Left ventricle myocardium inferior (tissue), 1 donor: ENCODE data around the gene LINC01488. TPM values are rescaled to one million over a fixed set of nuclear protein-coding genes. Genes with fewer than 3 reads are reported as not detected.

Experiments
- DNase-seq: peaks from one replicate; pipeline ENCODE4 v3.0.0-alpha.2; 2020
- H3K27ac ChIP-seq: fragments of 200-600 bp; replicated peaks from 2 replicates; pipeline ENCODE4 v1.8.0; 2021
- H3K27me3 ChIP-seq: fragments of 200-600 bp; 2 replicates; pipeline ENCODE4 v1.8.0; 2021; ENCODE audit warnings: low read depth
- H3K36me3 ChIP-seq: fragments of 200-600 bp; 2 replicates; pipeline ENCODE4 v1.8.0; 2021
- H3K4me1 ChIP-seq: fragments of 200-600 bp; 2 replicates; pipeline ENCODE4 v1.8.0; 2021
- H3K4me3 ChIP-seq: fragments of 200-600 bp; 2 replicates; pipeline ENCODE4 v1.8.0; 2021; ENCODE audit warnings: mild to moderate bottlenecking, moderate library complexity
- H3K9me3 ChIP-seq: fragments of 200-600 bp; replicated peaks from 2 replicates; pipeline ENCODE4 v1.8.0; 2021
- intact Hi-C: fragments of 100-400 bp; cut with micrococcal nuclease; formaldehyde crosslinking; loops from one replicate; pipeline ENCODE4 v1.11.0; 2022
- total RNA-seq: library from RNA; stranded (reverse); fragmentation: NEBNext Ultra II Directional; extraction: Animal tissue kit (Norgen Biotek cat#: 25700); gene quantifications from one replicate; pipeline ENCODE4 v1.2.1, GENCODE V29; 2021
- TF ChIP-seq, protein P1 (sequence below): fragments of 200-600 bp; IDR thresholded peaks from 2 replicates; pipeline ENCODE4 v1.8.0; 2021; ENCODE audit warnings: antibody characterized with exemption, mild to moderate bottlenecking, borderline replicate concordance
- donor health status: DM: no; HTN: yes; CAD: no; lungs with severe emphysema.

LINC01488 gene
- total RNA-seq, 1 donor from 2014 or later = 0.38 TPM

DNA sequence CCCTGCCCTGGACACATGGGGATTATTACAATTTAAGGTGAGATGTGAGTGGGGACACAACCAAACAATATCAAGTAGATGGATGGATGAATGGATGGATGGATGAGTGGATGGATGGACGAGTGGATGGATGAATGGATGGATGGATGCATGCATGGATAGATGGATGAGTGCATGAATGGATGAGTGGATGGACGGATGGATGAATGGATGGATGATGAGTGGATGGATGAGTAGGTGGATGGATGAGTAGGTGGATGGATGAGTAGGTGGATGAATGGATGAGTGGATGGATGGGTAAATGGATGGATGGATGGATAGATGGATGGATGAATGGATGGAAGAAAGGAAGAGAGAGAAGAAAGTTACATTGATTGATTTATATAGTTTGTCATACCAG lies 859 bp downstream of the LINC01488 start:
- Histone ChIP-seq H3K27ac (no peak overlapping the region), H3K4me3 (no peak overlapping the region), H3K9me3 (no peaks in the 10 kb centered on the region), H3K27me3 (no peaks in the 10 kb centered on the region), H3K4me1 (peaks cover 56% of the 10 kb centered on the region), H3K36me3 (no peaks in the 10 kb centered on the region)
- DNase-seq = no peak
- intact Hi-C loops = no loop called here
- TF ChIP-seq, protein P1, sequence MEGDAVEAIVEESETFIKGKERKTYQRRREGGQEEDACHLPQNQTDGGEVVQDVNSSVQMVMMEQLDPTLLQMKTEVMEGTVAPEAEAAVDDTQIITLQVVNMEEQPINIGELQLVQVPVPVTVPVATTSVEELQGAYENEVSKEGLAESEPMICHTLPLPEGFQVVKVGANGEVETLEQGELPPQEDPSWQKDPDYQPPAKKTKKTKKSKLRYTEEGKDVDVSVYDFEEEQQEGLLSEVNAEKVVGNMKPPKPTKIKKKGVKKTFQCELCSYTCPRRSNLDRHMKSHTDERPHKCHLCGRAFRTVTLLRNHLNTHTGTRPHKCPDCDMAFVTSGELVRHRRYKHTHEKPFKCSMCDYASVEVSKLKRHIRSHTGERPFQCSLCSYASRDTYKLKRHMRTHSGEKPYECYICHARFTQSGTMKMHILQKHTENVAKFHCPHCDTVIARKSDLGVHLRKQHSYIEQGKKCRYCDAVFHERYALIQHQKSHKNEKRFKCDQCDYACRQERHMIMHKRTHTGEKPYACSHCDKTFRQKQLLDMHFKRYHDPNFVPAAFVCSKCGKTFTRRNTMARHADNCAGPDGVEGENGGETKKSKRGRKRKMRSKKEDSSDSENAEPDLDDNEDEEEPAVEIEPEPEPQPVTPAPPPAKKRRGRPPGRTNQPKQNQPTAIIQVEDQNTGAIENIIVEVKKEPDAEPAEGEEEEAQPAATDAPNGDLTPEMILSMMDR = no peak

GRCh38 chr11:69483170-69483569 lies 1.7 kb downstream of the LINC01488 start:
- intact Hi-C loops = no loop called here
- H3K27me3 ChIP-seq = no peaks in the 10 kb centered on the region
- no peaks in the 10 kb centered on the region for H3K9me3 ChIP-seq
- no peaks in the 10 kb centered on the region for H3K36me3 ChIP-seq
- no peak overlapping the region for H3K4me3 ChIP-seq
- no peak overlapping the region for H3K27ac ChIP-seq
- no peak for DNase-seq
- H3K4me1 ChIP-seq = peaks cover 58% of the 10 kb centered on the region
- TF ChIP-seq, protein P1 = no peak

DNA sequence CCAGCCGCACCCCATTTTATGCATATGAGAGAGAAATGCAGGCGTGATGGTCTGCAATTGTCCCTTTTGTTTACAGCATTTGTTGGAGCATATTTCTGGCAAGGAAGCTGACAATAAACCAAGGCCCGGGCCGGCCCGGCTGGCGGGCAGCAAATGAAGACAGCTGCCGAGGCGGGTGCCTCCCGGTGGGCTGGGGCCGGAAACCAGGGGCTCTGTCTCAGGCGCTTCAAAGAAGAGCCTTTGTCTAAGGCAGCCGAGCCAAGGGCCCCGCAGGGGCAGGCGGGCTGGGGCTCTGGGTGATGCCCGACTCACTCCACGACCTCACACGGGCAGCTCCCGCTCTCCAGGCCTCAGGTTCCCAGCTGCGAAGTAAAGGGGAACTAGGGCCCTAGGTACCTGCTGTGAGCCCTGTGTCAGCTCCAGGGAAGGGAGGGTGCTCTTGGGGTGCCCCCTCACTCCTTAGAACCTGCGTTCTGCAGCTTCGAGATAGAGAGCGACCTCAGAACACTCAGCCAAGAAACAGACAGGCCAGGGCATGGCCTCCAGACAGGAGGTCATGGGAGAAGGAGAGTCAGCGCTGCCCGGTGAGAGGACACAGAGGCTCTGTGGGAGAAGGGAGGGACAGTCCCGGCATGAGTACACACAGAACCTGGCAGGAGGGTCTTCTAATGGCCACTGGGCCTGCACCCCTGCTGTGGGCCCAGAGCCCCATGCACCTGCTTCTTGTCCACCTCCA lies 2.4 kb downstream of the LINC01488 start:
- no peak overlapping the region for H3K4me3 ChIP-seq
- no peak overlapping the region for H3K27ac ChIP-seq
- intact Hi-C loops = no loop called here
- no peaks in the 10 kb centered on the region for H3K36me3 ChIP-seq
- H3K27me3 ChIP-seq = no peaks in the 10 kb centered on the region
- peaks cover 65% of the 10 kb centered on the region for H3K4me1 ChIP-seq
- peak; percentile 9 for DNase-seq
- TF ChIP-seq, protein P1 = no peak
- H3K9me3 ChIP-seq = no peaks in the 10 kb centered on the region

DNA sequence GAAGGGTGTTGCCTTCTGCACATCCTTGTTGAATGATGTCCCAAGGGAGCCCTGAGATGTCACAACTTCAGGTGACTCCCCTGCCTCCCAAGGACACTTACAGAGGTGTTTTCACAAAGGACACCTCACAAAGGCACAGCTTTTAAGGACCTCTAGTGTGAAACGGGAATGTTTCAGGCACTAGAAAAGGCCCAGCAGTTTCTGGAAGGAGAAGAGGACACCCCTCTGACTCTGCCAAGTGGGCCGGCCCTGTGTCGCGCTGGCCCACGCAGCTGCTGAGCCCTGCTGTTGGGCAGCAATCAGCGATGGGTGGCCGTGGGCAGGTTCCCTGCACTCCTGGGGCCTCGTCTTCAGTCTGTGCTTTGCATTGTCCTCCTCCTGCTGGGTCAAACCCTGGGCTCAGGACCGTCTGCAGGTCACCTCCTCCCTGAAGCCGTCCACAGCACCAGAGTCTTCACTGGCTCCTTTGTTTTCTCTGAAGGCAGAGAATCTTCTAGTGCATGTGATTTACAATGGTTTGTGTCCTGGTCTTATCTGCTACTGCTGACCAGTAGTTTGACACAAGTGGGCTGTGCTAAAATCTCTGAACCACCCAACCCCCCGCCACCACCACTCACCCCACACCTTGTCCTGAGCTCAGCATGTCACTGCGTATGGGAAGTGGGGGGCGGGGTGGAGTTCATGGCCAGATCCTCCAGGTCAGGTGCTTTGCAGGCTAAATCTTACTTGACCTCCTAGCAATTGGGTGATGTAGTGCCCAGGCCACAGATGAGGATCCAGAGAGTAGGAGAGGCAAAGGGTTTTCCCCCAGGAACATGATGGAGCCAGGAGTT lies 3.2 kb downstream of the LINC01488 start:
- no peaks in the 10 kb centered on the region for H3K9me3 ChIP-seq
- TF ChIP-seq, protein P1 = no peak
- no peak overlapping the region for H3K4me3 ChIP-seq
- H3K27me3 ChIP-seq = no peaks in the 10 kb centered on the region
- peak; percentile 13 for DNase-seq
- no peak overlapping the region for H3K27ac ChIP-seq
- no peaks in the 10 kb centered on the region for H3K36me3 ChIP-seq
- H3K4me1 ChIP-seq = peaks cover 67% of the 10 kb centered on the region
- intact Hi-C loops = no loop called here

DNA sequence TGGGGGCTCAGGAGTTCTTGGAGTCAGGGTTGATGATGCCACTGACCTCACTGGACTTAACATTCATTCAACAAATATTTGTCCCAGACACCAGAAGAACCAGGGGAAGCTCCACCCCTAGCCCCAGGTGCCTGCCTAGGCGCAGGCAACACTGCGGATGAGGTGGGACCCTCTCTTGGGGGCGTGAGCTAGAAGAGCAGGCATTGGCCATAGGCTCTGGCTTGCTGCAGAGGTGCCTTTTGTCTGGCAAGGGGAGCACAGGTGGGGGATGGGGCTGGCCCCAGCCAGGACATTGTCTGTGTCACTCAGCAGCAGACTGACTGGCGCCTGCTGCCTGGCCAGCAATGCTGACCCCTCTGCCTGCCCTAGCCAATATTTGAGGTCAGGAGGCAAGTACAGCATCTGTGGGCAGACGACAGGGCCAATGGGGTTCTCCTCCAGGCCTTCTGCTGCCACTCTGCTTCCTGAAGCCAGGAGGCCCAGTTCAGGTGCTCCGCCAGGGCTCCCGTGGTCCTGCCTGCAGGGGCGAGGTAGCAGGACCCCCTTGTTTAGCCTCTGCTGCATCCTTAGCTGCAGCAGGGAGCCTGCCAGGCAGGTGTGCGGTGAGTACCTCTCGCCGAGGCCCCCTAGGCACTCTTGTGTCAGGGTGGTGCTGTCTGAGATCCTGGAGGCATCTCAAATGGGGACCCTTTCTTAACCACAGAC lies 4.0 kb downstream of the LINC01488 start:
- no peak overlapping the region for H3K27ac ChIP-seq
- H3K36me3 ChIP-seq = no peaks in the 10 kb centered on the region
- intact Hi-C loops = no loop called here
- TF ChIP-seq, protein P1 = no peak
- H3K9me3 ChIP-seq = no peaks in the 10 kb centered on the region
- H3K4me1 ChIP-seq = peaks cover 67% of the 10 kb centered on the region
- H3K4me3 ChIP-seq = no peak overlapping the region
- H3K27me3 ChIP-seq = no peaks in the 10 kb centered on the region
- DNase-seq = peak; percentile 24
